Stomach (tissue), 9 donors: ENCODE results near the gene FHOD1. TPM values are rescaled to one million over a fixed set of nuclear protein-coding genes. Genes with fewer than 3 reads are reported as not detected.

ENCODE experiments used
- DNase-seq, 2 donors: peaks; one replicate each; pipeline versions ENCODE4 v3.0.0 to v3.0.0-alpha.2; 2013 to 2019
- H3K27ac ChIP-seq, 5 donors: fragments of 200-600 bp in 4 of 5; sonication (generic) in 4 of 5; one replicate each; pipeline ENCODE4 v1.5.1; 2013 to 2019; ENCODE audit warnings: mild to moderate bottlenecking in 1 of 5, moderate library complexity in 1 of 5
- H3K27me3 ChIP-seq, 3 donors: fragments of 200-600 bp; sonication (generic); one replicate each; pipeline ENCODE4 v1.5.1; 2017 to 2019; ENCODE audit warnings: mixed run types in 1 of 3
- H3K36me3 ChIP-seq, 4 donors: fragments of 200-600 bp; sonication (generic); 1 replicate in 3 of 4; 2 replicates in 1 of 4; pipeline ENCODE4 v1.5.1; 2016 to 2019
- H3K4me1 ChIP-seq, 4 donors: fragments of 200-600 bp; sonication (generic); one replicate each; pipeline ENCODE4 v1.5.1; 2016 to 2019
- H3K4me3 ChIP-seq, 4 donors: fragments of 200-600 bp; sonication (generic) in 3 of 4; one replicate each; pipeline ENCODE4 v1.5.1; 2016 to 2019; ENCODE audit warnings: mild to moderate bottlenecking in 1 of 4
- H3K9me3 ChIP-seq, 4 donors: fragments of 200-600 bp; sonication (generic); one replicate each; pipeline ENCODE4 v1.5.1; 2016 to 2019
- EP300 ChIP-seq: sonication (generic); formaldehyde crosslinking; IDR thresholded peaks from one replicate; pipeline ENCODE4 v1.6.1; 2017; ENCODE audit warnings: antibody characterized with exemption
- POLR2A ChIP-seq, 4 donors: fragments of 450-650 bp; IDR thresholded peaks; one replicate each; pipeline ENCODE4 v1.6.1; 2016; ENCODE audit warnings: antibody characterized with exemption in 4 of 4, control low read depth in 2 of 4, mild to moderate bottlenecking in 1 of 4, moderate library complexity in 1 of 4
- POLR2AphosphoS5 ChIP-seq, 3 donors: sonication (generic); formaldehyde crosslinking; IDR thresholded peaks; one replicate each; pipeline ENCODE4 v1.6.1; 2016; ENCODE audit warnings: antibody characterized with exemption in 3 of 3
- WGBS, 5 donors: extraction: QIAGEN DNeasy Blood & Tissue Kit in 3 of 5; methylation state at CpG; one replicate each; pipeline versions ENCODE4 v1.1.5 to v1.1.7; 2013 to 2018; 5-methylcytosine and 5-hydroxymethylcytosine counted together
- intact Hi-C: fragments of 100-400 bp; cut with DNase I; formaldehyde crosslinking; loops from one replicate; pipeline ENCODE4 v1.15.1; 2023; ENCODE audit warnings: low total_unique reads
- polyA plus RNA-seq, 3 donors: library from polyadenylated mRNA; stranded (reverse); fragments of 200-250 nt; gene quantifications; one replicate each; pipeline ENCODE4 v1.2.3, GENCODE V29; 2013
- total RNA-seq, 5 donors: library from RNA; depleted of rRNA; stranded (reverse); fragments of >200 nt; gene quantifications; one replicate each; pipeline versions ENCODE4 v1.1.0 to v1.2.3, GENCODE V29; 2014 to 2016
- TF ChIP-seq, protein P1 (sequence below), 7 experiments: fragments of 450-650 bp in 4 of 7; fragments of 200-600 bp in 3 of 7; sonication (generic) in 3 of 7; IDR thresholded peaks; one replicate each; pipeline ENCODE4 v1.5.1; 2016 to 2019; ENCODE audit warnings: antibody characterized with exemption in 7 of 7, control low read depth in 2 of 7, mild to moderate bottlenecking in 1 of 7
- donor health status: healthy with polysubstance abuse.
- donor health status: Bipolar disorder and iron deficiency.
- donor health status: healthy.

Gene FHOD1
- total and polyA plus RNA-seq, 8 donors, result 6.1 to 101 (median 17.5) TPM

DNA sequence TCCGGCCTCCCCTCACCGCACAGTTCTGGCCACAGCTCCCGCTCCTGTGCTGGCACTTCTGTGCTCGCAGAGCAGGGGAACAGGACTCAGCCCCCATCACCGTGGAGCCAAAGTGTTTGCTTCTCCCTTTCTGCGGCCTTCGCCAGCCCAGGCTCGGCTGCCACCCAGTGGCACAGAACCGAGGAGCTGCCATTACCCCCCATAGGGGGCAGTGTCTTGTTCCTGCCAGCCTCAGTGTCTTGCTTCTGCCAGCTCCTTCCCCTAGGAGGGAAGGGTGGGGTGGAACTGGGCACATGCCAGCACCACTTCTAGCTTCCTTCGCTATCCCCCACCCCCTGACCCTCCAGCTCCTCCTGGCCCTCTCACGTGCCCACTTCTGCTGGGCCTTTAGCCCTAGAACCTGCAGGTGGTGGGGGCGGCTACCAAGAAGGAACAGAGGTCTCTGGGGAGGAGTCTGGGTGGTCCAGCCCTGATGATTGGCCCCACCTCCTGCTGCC is 49.0 kb downstream of the FHOD1 start:
- DNase-seq, result peak; percentile 68 to 76
- Histone ChIP-seq H3K9me3 (no peaks in the 10 kb centered on the region), H3K4me1 (peaks cover 22 to 64% (median 45%) of the 10 kb centered on the region in 4 donors), H3K36me3 (peaks cover 63 to 99% (median 81%) of the 10 kb centered on the region in 4 donors), H3K27ac (peak overlapping the region; percentile 62 to 88 (median 83)), H3K27me3 (no peaks in the 10 kb centered on the region), H3K4me3 (peak overlapping the region in 1 of 4 donors; percentile 61)
- intact Hi-C loops, result no loop called here
- TF ChIP-seq EP300 (no peak), POLR2A (IDR thresholded peaks at IDR 0.05) (no peak), POLR2AphosphoS5 (IDR thresholded peaks at IDR 0.05) (peak in 1 of 3 donors; percentile 15)
- TF ChIP-seq, protein P1, sequence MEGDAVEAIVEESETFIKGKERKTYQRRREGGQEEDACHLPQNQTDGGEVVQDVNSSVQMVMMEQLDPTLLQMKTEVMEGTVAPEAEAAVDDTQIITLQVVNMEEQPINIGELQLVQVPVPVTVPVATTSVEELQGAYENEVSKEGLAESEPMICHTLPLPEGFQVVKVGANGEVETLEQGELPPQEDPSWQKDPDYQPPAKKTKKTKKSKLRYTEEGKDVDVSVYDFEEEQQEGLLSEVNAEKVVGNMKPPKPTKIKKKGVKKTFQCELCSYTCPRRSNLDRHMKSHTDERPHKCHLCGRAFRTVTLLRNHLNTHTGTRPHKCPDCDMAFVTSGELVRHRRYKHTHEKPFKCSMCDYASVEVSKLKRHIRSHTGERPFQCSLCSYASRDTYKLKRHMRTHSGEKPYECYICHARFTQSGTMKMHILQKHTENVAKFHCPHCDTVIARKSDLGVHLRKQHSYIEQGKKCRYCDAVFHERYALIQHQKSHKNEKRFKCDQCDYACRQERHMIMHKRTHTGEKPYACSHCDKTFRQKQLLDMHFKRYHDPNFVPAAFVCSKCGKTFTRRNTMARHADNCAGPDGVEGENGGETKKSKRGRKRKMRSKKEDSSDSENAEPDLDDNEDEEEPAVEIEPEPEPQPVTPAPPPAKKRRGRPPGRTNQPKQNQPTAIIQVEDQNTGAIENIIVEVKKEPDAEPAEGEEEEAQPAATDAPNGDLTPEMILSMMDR (IDR thresholded peaks at IDR 0.05), result peak in 5 of 7 experiments; percentile 28 to 71 (median 64)
- WGBS, 5 donors, result 31 to 42% (median 41%) methylated on average over 8 to 12 of the region's 12 CpGs

DNA sequence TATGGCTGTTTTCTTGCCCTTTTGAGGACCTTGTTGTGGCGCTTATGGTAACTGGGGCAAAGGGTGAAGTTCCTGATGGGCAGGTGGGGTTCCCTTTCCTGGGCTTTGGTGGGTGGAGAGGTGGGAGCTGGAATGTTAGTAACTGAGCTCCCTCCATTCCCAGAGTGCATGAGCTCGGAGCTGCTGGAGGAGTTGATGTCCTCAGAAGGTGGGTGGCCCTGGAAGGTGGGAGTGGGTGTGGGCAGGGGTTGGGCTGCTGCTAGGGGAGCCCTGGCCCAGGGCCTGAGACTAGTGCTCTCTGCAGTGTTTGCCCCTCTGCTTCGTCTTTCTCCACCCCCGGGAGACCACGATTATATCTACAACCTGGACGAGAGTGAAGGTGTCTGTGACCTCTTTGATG is 49.6 kb downstream of the FHOD1 start:
- TF ChIP-seq POLR2A (IDR thresholded peaks at IDR 0.05) (no peak), POLR2AphosphoS5 (IDR thresholded peaks at IDR 0.05) (no peak), EP300 (no peak)
- TF ChIP-seq, protein P1 (IDR thresholded peaks at IDR 0.05), result no peak
- H3K36me3 ChIP-seq, result peaks cover 58 to 96% (median 76%) of the 10 kb centered on the region in 4 donors
- 58 to 75% (median 65%) methylated on average over 3 to 6 of the region's 6 CpGs for WGBS, 5 donors
- H3K4me1 ChIP-seq, result peaks cover 28 to 69% (median 50%) of the 10 kb centered on the region in 4 donors
- DNase-seq, result no peak
- H3K27ac ChIP-seq, result peak overlapping the region; percentile 62 to 88 (median 83)
- intact Hi-C loops, result no loop called here
- no peak overlapping the region for H3K4me3 ChIP-seq
- no peaks in the 10 kb centered on the region for H3K9me3 ChIP-seq
- H3K27me3 ChIP-seq, result no peaks in the 10 kb centered on the region

DNA sequence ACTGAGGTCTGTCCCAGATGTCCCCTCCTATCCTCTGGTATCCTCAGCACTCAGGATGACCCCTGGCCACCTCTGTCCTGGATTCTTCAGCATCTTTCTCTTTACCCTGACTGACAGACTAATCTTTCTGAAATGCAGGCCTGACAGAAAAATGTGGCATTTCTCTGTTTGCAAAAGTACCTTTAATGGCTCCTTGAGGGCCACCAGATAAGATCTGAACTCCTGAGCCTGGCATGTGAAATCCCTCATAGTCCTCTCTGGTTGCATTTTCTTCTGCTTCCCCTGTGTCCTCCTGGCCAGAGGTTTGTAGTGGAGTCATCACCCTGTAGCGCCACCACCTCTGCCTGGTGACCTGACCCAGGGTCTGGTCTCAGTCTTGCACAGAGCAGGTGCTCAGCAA is 50.4 kb downstream of the FHOD1 start:
- no peak overlapping the region for H3K4me3 ChIP-seq
- no peaks in the 10 kb centered on the region for H3K9me3 ChIP-seq
- H3K27me3 ChIP-seq, result no peaks in the 10 kb centered on the region
- peaks cover 50 to 88% (median 68%) of the 10 kb centered on the region in 4 donors for H3K36me3 ChIP-seq
- 89 to 100% (median 100%) methylated on average over 1 of the region's 1 CpG for WGBS, 5 donors
- H3K4me1 ChIP-seq, result peaks cover 31 to 72% (median 56%) of the 10 kb centered on the region in 4 donors
- TF ChIP-seq EP300 (no peak), POLR2A (IDR thresholded peaks at IDR 0.05) (no peak)
- TF ChIP-seq, protein P1 (IDR thresholded peaks at IDR 0.05), result no peak
- H3K27ac ChIP-seq, result no peak overlapping the region
- no peak for DNase-seq
- intact Hi-C loops, result no loop called here

DNA sequence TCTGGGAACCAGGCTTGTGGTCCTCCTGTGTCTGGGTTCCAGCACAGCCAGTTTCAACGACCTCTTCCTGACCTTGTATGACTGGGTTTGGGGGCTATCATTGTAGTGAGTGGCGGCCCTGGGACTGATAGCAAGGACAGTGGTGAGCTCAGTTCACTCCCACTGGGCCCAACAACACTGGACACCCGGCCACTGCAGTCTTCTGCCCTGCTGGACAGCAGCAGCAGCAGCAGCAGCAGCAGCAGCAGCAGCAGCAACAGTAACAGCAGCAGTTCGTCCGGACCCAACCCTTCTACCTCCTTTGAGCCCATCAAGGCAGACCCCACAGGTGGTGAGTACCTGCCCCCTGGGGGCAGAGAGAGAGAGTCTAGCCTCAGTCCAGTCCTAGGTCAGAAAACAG is 51.6 kb downstream of the FHOD1 start:
- intact Hi-C loops, result no loop called here
- H3K36me3 ChIP-seq, result peaks cover 43 to 76% (median 57%) of the 10 kb centered on the region in 4 donors
- H3K9me3 ChIP-seq, result no peaks in the 10 kb centered on the region
- no peak for DNase-seq
- no peaks in the 10 kb centered on the region for H3K27me3 ChIP-seq
- H3K4me1 ChIP-seq, result peaks cover 39 to 82% (median 62%) of the 10 kb centered on the region in 4 donors
- no peak for TF ChIP-seq EP300
- no peak for TF ChIP-seq POLR2A (IDR thresholded peaks at IDR 0.05)
- TF ChIP-seq POLR2AphosphoS5 (IDR thresholded peaks at IDR 0.05), result no peak
- TF ChIP-seq, protein P1 (IDR thresholded peaks at IDR 0.05), result no peak
- WGBS, 5 donors, result 79 to 85% (median 82%) methylated on average over 4 to 5 of the region's 5 CpGs
- no peak overlapping the region for H3K27ac ChIP-seq
- no peak overlapping the region for H3K4me3 ChIP-seq
